ENCODE results near the gene TMEM266.

Gene TMEM266

GRCh38 chr15:76158815-76159214 is 99.0 kb downstream of the TMEM266 start:
- no peak overlapping the region for H3K4me3 ChIP-seq (replicated peaks; ENCODE audit: low read depth, low read length)
- DNase-seq (ENCODE audit: extremely low read depth, insufficient read length): no peak
- H3K27me3 ChIP-seq (replicated peaks; ENCODE audit: control insufficient read depth, insufficient read depth, low read length): no peaks in the 10 kb centered on the region
- no peaks in the 10 kb centered on the region for H3K36me3 ChIP-seq (ENCODE audit: control insufficient read depth, insufficient read depth, low read length)
- TF ChIP-seq CTCF (IDR thresholded peaks at IDR 0.05; ENCODE audit: insufficient read depth, low read length, poor library complexity, severe bottlenecking): no peak

GRCh38 chr15:76159282-76159681 is 99.5 kb downstream of the TMEM266 start:
- DNase-seq (ENCODE audit: extremely low read depth, insufficient read length): no peak
- TF ChIP-seq CTCF (IDR thresholded peaks at IDR 0.05; ENCODE audit: insufficient read depth, low read length, poor library complexity, severe bottlenecking): no peak
- no peak overlapping the region for H3K4me3 ChIP-seq (replicated peaks; ENCODE audit: low read depth, low read length)
- H3K36me3 ChIP-seq (ENCODE audit: control insufficient read depth, insufficient read depth, low read length): no peaks in the 10 kb centered on the region
- no peaks in the 10 kb centered on the region for H3K27me3 ChIP-seq (replicated peaks; ENCODE audit: control insufficient read depth, insufficient read depth, low read length)

- TF ChIP-seq CTCF (IDR thresholded peaks at IDR 0.05; ENCODE audit: insufficient read depth, low read length, poor library complexity, severe bottlenecking): no peak
- H3K36me3 ChIP-seq (ENCODE audit: control insufficient read depth, insufficient read depth, low read length): no peaks in the 10 kb centered on the region
- no peak overlapping the region for H3K4me3 ChIP-seq (replicated peaks; ENCODE audit: low read depth, low read length)
- no peak for DNase-seq (ENCODE audit: extremely low read depth, insufficient read length)
- H3K27me3 ChIP-seq (replicated peaks; ENCODE audit: control insufficient read depth, insufficient read depth, low read length): no peaks in the 10 kb centered on the region
These were observed 100.8 kb downstream of the TMEM266 start for GRCh38 chr15:76160426-76161152.

GRCh38 chr15:76161153-76162035 is 101.6 kb downstream of the TMEM266 start:
- DNase-seq (ENCODE audit: extremely low read depth, insufficient read length): no peak
- Histone ChIP-seq H3K36me3 (ENCODE audit: control insufficient read depth, insufficient read depth, low read length) (no peaks in the 10 kb centered on the region), H3K4me3 (replicated peaks; ENCODE audit: low read depth, low read length) (no peak overlapping the region), H3K27me3 (replicated peaks; ENCODE audit: control insufficient read depth, insufficient read depth, low read length) (no peaks in the 10 kb centered on the region)
- TF ChIP-seq CTCF (IDR thresholded peaks at IDR 0.05; ENCODE audit: insufficient read depth, low read length, poor library complexity, severe bottlenecking): no peak

- H3K36me3 ChIP-seq (ENCODE audit: control insufficient read depth, insufficient read depth, low read length): no peaks in the 10 kb centered on the region
- DNase-seq (ENCODE audit: extremely low read depth, insufficient read length): no peak
- H3K4me3 ChIP-seq (replicated peaks; ENCODE audit: low read depth, low read length): no peak overlapping the region
- no peak for TF ChIP-seq CTCF (IDR thresholded peaks at IDR 0.05; ENCODE audit: insufficient read depth, low read length, poor library complexity, severe bottlenecking)
- no peaks in the 10 kb centered on the region for H3K27me3 ChIP-seq (replicated peaks; ENCODE audit: control insufficient read depth, insufficient read depth, low read length)
These were observed 102.2 kb downstream of the TMEM266 start for GRCh38 chr15:76162036-76162398.
